Peyer's patch (tissue), 4 donors: ENCODE data around the gene MAD1L1. TPM values are rescaled to one million over a fixed set of nuclear protein-coding genes. Genes with fewer than 3 reads are reported as not detected.

Experiments used
- DNase-seq, 3 donors: peaks; one replicate each; pipeline ENCODE4 v3.0.0-alpha.2; 2017 to 2019
- H3K27ac ChIP-seq, 4 donors: fragments of 200-600 bp; sonication (generic); one replicate each; pipeline ENCODE4 v1.5.1; 2016 to 2019
- H3K27me3 ChIP-seq, 2 donors: fragments of 200-600 bp; sonication (generic); one replicate each; pipeline ENCODE4 v1.5.1; 2019
- H3K36me3 ChIP-seq, 3 donors: fragments of 200-600 bp; sonication (generic); one replicate each; pipeline ENCODE4 v1.5.1; 2016 to 2019
- H3K4me1 ChIP-seq, 4 donors: fragments of 200-600 bp; sonication (generic); one replicate each; pipeline ENCODE4 v1.5.1; 2016 to 2019
- H3K4me3 ChIP-seq, 4 donors: fragments of 200-600 bp; sonication (generic); 1 replicate in 3 of 4; 2 replicates in 1 of 4; pipeline ENCODE4 v1.5.1; 2016 to 2019; ENCODE audit warnings: mild to moderate bottlenecking in 1 of 4
- H3K9me3 ChIP-seq, 4 donors: fragments of 200-600 bp; sonication (generic); one replicate each; pipeline ENCODE4 v1.5.1; 2016 to 2019; ENCODE audit warnings: mild to moderate bottlenecking in 1 of 4
- POLR2A ChIP-seq, 2 donors: fragments of 450-650 bp; IDR thresholded peaks; one replicate each; pipeline ENCODE4 v1.5.1; 2017; ENCODE audit warnings: antibody characterized with exemption in 2 of 2, mild to moderate bottlenecking in 2 of 2, moderate library complexity in 2 of 2
- total RNA-seq, 4 donors: library from RNA; depleted of rRNA; stranded (reverse); fragments of >200 nt; gene quantifications; one replicate each; pipeline ENCODE4 v1.1.0, GENCODE V29; 2016
- TF ChIP-seq, protein P1 (sequence below), 6 experiments: fragments of 450-650 bp in 4 of 6; fragments of 200-600 bp in 2 of 6; sonication (generic) in 1 of 6; IDR thresholded peaks; one replicate each; pipeline ENCODE4 v1.5.1; 2017 to 2019; ENCODE audit warnings: antibody characterized with exemption in 6 of 6, mild to moderate bottlenecking in 3 of 6, moderate library complexity in 1 of 6

MAD1L1 gene
- total RNA-seq, 4 donors from 2014 or later: 43.9 to 417 (median 59.1) TPM

DNA sequence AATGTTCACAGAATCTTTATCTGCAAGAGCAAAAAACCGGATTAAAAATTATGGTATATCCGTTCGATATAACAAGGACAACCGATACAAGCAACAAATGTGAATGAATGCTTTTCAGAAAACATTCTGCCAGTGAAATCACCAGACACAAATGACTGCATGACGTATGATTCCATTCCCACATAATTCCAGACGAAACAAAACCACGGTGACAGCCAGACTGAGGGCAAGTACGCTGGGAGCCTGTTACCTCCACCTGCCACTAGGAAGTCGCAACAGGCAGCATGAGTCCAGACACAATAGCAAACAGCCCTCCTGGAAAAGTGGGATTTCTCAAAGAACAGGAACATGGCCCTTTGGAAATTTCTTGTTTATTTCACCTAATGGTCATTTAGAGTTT lies 41.7 kb downstream of the MAD1L1 start:
- no peak overlapping the region for H3K4me3 ChIP-seq
- H3K27me3 ChIP-seq: no peaks in the 10 kb centered on the region
- no peak for DNase-seq
- H3K4me1 ChIP-seq: no peaks in the 10 kb centered on the region
- no peak overlapping the region for H3K27ac ChIP-seq
- H3K36me3 ChIP-seq: no peaks in the 10 kb centered on the region
- peaks cover 0 to 6% (median 0%) of the 10 kb centered on the region in 4 donors for H3K9me3 ChIP-seq
- TF ChIP-seq POLR2A (IDR thresholded peaks at IDR 0.05): no peak
- TF ChIP-seq, protein P1, sequence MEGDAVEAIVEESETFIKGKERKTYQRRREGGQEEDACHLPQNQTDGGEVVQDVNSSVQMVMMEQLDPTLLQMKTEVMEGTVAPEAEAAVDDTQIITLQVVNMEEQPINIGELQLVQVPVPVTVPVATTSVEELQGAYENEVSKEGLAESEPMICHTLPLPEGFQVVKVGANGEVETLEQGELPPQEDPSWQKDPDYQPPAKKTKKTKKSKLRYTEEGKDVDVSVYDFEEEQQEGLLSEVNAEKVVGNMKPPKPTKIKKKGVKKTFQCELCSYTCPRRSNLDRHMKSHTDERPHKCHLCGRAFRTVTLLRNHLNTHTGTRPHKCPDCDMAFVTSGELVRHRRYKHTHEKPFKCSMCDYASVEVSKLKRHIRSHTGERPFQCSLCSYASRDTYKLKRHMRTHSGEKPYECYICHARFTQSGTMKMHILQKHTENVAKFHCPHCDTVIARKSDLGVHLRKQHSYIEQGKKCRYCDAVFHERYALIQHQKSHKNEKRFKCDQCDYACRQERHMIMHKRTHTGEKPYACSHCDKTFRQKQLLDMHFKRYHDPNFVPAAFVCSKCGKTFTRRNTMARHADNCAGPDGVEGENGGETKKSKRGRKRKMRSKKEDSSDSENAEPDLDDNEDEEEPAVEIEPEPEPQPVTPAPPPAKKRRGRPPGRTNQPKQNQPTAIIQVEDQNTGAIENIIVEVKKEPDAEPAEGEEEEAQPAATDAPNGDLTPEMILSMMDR (IDR thresholded peaks at IDR 0.05): no peak

DNA sequence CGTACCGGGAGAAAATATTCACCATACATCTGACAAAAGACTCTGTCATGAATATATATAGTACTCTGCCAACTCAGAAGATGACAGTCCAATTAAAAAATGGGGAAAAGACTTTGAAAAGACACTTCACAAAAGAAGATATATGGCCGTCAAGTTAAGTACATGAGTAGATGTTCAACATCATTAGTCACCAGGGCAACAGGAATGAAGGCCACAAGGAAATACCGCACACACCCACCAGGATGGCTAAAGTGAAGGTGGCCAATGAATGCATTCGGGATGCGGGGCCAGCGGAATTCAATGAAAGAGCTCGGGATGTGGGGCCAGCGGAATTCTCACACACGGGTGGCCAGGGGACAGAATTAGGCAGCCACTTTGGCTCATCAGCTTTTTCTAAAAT lies 42.2 kb downstream of the MAD1L1 start:
- TF ChIP-seq POLR2A (IDR thresholded peaks at IDR 0.05): no peak
- TF ChIP-seq, protein P1 (IDR thresholded peaks at IDR 0.05): no peak
- no peak for DNase-seq
- no peak overlapping the region for H3K4me3 ChIP-seq
- no peaks in the 10 kb centered on the region for H3K27me3 ChIP-seq
- H3K36me3 ChIP-seq: no peaks in the 10 kb centered on the region
- H3K9me3 ChIP-seq: peaks cover 0 to 4% (median 0%) of the 10 kb centered on the region in 4 donors
- H3K4me1 ChIP-seq: no peaks in the 10 kb centered on the region
- no peak overlapping the region for H3K27ac ChIP-seq

DNA sequence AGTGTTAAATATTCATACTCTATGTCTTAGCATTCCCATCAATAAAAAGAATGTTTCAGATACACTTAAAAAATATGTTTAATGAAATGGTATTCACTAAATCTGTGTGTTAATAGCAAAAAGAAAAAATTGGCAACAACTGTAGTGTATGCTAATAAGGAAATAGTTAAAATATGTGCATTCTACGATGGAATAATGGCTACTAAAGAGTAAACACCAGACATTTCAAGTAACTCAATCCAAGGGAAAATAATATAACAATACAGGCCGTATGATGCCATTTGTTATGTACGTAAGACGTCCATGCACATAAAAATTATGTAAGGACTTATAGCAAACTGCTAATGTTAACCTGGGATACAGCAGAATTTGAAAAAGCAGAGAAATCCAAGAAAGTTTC lies 46.6 kb downstream of the MAD1L1 start:
- Histone ChIP-seq H3K27ac (no peak overlapping the region), H3K9me3 (no peaks in the 10 kb centered on the region), H3K4me3 (no peak overlapping the region), H3K4me1 (no peaks in the 10 kb centered on the region), H3K27me3 (no peaks in the 10 kb centered on the region), H3K36me3 (no peaks in the 10 kb centered on the region)
- no peak for TF ChIP-seq POLR2A (IDR thresholded peaks at IDR 0.05)
- TF ChIP-seq, protein P1 (IDR thresholded peaks at IDR 0.05): no peak
- no peak for DNase-seq

DNA sequence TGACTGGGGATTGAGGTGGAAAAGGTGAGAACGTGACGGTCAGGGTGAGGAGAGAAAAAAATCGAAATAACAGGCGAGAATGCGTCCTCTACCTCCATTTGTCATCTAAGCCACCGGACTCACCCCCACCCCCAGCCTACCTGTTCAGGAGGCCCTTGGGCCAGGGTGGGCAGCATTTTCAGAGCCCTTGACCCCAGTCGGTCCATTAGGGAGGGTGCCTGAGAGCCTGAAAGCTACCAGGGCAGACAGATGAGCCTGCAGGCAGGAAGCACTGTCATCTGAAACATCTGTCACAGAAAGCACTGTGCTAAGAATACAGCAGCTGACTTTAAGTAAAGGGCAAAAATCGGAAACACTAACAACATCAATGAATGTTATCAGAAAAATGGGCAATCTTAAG lies 47.0 kb downstream of the MAD1L1 start:
- no peaks in the 10 kb centered on the region for H3K4me1 ChIP-seq
- H3K36me3 ChIP-seq: no peaks in the 10 kb centered on the region
- no peaks in the 10 kb centered on the region for H3K27me3 ChIP-seq
- H3K4me3 ChIP-seq: no peak overlapping the region
- DNase-seq: no peak
- no peak overlapping the region for H3K27ac ChIP-seq
- no peaks in the 10 kb centered on the region for H3K9me3 ChIP-seq
- TF ChIP-seq, protein P1 (IDR thresholded peaks at IDR 0.05): no peak
- no peak for TF ChIP-seq POLR2A (IDR thresholded peaks at IDR 0.05)

DNA sequence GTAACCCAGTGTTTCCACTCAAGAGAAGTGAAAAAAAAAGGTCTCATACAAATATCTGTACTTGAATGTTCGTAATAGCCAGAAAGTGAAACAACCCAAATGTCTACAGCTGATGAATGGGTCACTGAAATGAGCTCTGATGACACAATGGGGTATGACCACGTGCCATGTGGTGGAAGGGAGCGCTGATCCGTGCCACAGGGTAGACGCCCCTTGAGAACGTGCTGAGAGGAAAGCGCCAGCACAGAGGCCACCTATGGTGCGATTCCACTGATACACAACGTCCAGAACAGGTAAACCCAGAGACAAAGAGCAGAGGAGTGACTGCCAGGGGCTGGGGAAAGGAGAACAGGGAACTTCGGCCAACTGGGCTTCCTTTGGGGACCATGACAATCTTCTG lies 50.3 kb downstream of the MAD1L1 start:
- Histone ChIP-seq H3K36me3 (no peaks in the 10 kb centered on the region), H3K4me3 (no peak overlapping the region), H3K4me1 (no peaks in the 10 kb centered on the region), H3K9me3 (no peaks in the 10 kb centered on the region), H3K27ac (no peak overlapping the region), H3K27me3 (no peaks in the 10 kb centered on the region)
- no peak for DNase-seq
- TF ChIP-seq, protein P1 (IDR thresholded peaks at IDR 0.05): no peak
- TF ChIP-seq POLR2A (IDR thresholded peaks at IDR 0.05): no peak
